ENCODE measurements around the gene TCL1A.

Gene TCL1A

GRCh38 chr14:95725685-95726336 lies 11.9 kb upstream of the TCL1A start:
- no peak for DNase-seq
- CTCF ChIA-PET: no interaction called here
- Mint-ChIP-seq H3K36me3 (no peaks in the 10 kb centered on the region), H3K9me3 (no peaks in the 10 kb centered on the region), H3K4me3 (no peak overlapping the region), H3K27ac (no peak overlapping the region), H3K4me1 (peaks cover 4% of the 10 kb centered on the region), H3K27me3 (peaks cover 15% of the 10 kb centered on the region)

GRCh38 chr14:95722525-95723190 lies 8.7 kb upstream of the TCL1A start:
- Mint-ChIP-seq H3K4me3 (no peak overlapping the region), H3K9me3 (no peaks in the 10 kb centered on the region), H3K36me3 (no peaks in the 10 kb centered on the region), H3K4me1 (no peaks in the 10 kb centered on the region), H3K27me3 (peaks cover 14% of the 10 kb centered on the region), H3K27ac (no peak overlapping the region)
- CTCF ChIA-PET: interaction anchor here (0.6 kb wide), 1 partner anchor 113 kb away, joined by 3 read pairs; no protein-coding TSS in a partner anchor
- DNase-seq: no peak

GRCh38 chr14:95712398-95712797 lies 1.5 kb downstream of the TCL1A start:
- no peaks in the 10 kb centered on the region for H3K9me3 Mint-ChIP-seq
- no peaks in the 10 kb centered on the region for H3K36me3 Mint-ChIP-seq
- no peak overlapping the region for H3K4me3 Mint-ChIP-seq
- CTCF ChIA-PET: no interaction called here
- H3K4me1 Mint-ChIP-seq: no peaks in the 10 kb centered on the region
- peaks cover 49% of the 10 kb centered on the region for H3K27me3 Mint-ChIP-seq
- DNase-seq: no peak
- H3K27ac Mint-ChIP-seq: no peak overlapping the region

- Mint-ChIP-seq H3K27ac (no peak overlapping the region), H3K4me1 (no peaks in the 10 kb centered on the region), H3K36me3 (no peaks in the 10 kb centered on the region), H3K4me3 (no peak overlapping the region), H3K9me3 (no peaks in the 10 kb centered on the region), H3K27me3 (peaks cover 49% of the 10 kb centered on the region)
- CTCF ChIA-PET: no interaction called here
- no peak for DNase-seq
These were observed 2.3 kb downstream of the TCL1A start for GRCh38 chr14:95711476-95712176.

GRCh38 chr14:95710106-95710505 lies 3.8 kb downstream of the TCL1A start:
- H3K27me3 Mint-ChIP-seq: peaks cover 44% of the 10 kb centered on the region

GRCh38 chr14:95707327-95707726 lies 6.6 kb downstream of the TCL1A start:
- H3K4me3 Mint-ChIP-seq: no peak overlapping the region
- peaks cover 23% of the 10 kb centered on the region for H3K27me3 Mint-ChIP-seq
- H3K36me3 Mint-ChIP-seq: no peaks in the 10 kb centered on the region
- no peaks in the 10 kb centered on the region for H3K4me1 Mint-ChIP-seq
- DNase-seq: no peak
- no peaks in the 10 kb centered on the region for H3K9me3 Mint-ChIP-seq
- CTCF ChIA-PET: no interaction called here
- no peak overlapping the region for H3K27ac Mint-ChIP-seq

More at GRCh38 chr14:95710106-95710505, 3.8 kb downstream of the TCL1A start:
- H3K36me3 Mint-ChIP-seq: no peaks in the 10 kb centered on the region
- no peak overlapping the region for H3K4me3 Mint-ChIP-seq
- CTCF ChIA-PET: no interaction called here
- H3K27ac Mint-ChIP-seq: no peak overlapping the region
- H3K4me1 Mint-ChIP-seq: no peaks in the 10 kb centered on the region
- H3K9me3 Mint-ChIP-seq: no peaks in the 10 kb centered on the region
- no peak for DNase-seq

GRCh38 chr14:95705518-95705917 lies 8.4 kb downstream of the TCL1A start:
- no peak for DNase-seq
- Mint-ChIP-seq H3K9me3 (no peaks in the 10 kb centered on the region), H3K4me1 (no peaks in the 10 kb centered on the region), H3K27ac (no peak overlapping the region), H3K36me3 (no peaks in the 10 kb centered on the region), H3K4me3 (no peak overlapping the region), H3K27me3 (peaks cover 11% of the 10 kb centered on the region)
- CTCF ChIA-PET: interaction anchor here (0.5 kb wide), 1 partner anchor 101 kb away, joined by 3 read pairs; no protein-coding TSS in a partner anchor

- CTCF ChIA-PET: no interaction called here
- H3K9me3 Mint-ChIP-seq: no peaks in the 10 kb centered on the region
- H3K27ac Mint-ChIP-seq: no peak overlapping the region
- DNase-seq: no peak
- no peaks in the 10 kb centered on the region for H3K4me1 Mint-ChIP-seq
- H3K27me3 Mint-ChIP-seq: no peaks in the 10 kb centered on the region
- H3K4me3 Mint-ChIP-seq: no peak overlapping the region
- H3K36me3 Mint-ChIP-seq: no peaks in the 10 kb centered on the region
These were observed 10.1 kb downstream of the TCL1A start for GRCh38 chr14:95703805-95704204.

GRCh38 chr14:95703341-95703740 lies 10.6 kb downstream of the TCL1A start:
- no peaks in the 10 kb centered on the region for H3K4me1 Mint-ChIP-seq
- CTCF ChIA-PET: no interaction called here

GRCh38 chr14:95701846-95702221 lies 12.1 kb downstream of the TCL1A start:
- Mint-ChIP-seq H3K27me3 (peaks cover 3% of the 10 kb centered on the region), H3K27ac (no peak overlapping the region), H3K9me3 (no peaks in the 10 kb centered on the region), H3K4me1 (no peaks in the 10 kb centered on the region), H3K4me3 (no peak overlapping the region), H3K36me3 (no peaks in the 10 kb centered on the region)
- DNase-seq: no peak
- CTCF ChIA-PET: no interaction called here

More at GRCh38 chr14:95703341-95703740, 10.6 kb downstream of the TCL1A start:
- Mint-ChIP-seq H3K9me3 (no peaks in the 10 kb centered on the region), H3K36me3 (no peaks in the 10 kb centered on the region), H3K27ac (no peak overlapping the region), H3K27me3 (no peaks in the 10 kb centered on the region), H3K4me3 (no peak overlapping the region)
- DNase-seq: no peak

GRCh38 chr14:95700221-95700976 lies 13.5 kb downstream of the TCL1A start:
- Mint-ChIP-seq H3K36me3 (no peaks in the 10 kb centered on the region), H3K9me3 (no peaks in the 10 kb centered on the region), H3K27me3 (peaks cover 3% of the 10 kb centered on the region), H3K27ac (no peak overlapping the region), H3K4me3 (no peak overlapping the region), H3K4me1 (no peaks in the 10 kb centered on the region)
- DNase-seq: no peak
- CTCF ChIA-PET: no interaction called here

GRCh38 chr14:95699412-95699811 lies 14.5 kb downstream of the TCL1A start:
- H3K27me3 Mint-ChIP-seq: peaks cover 3% of the 10 kb centered on the region
- H3K9me3 Mint-ChIP-seq: no peaks in the 10 kb centered on the region
- CTCF ChIA-PET: no interaction called here
- DNase-seq: no peak
- no peaks in the 10 kb centered on the region for H3K4me1 Mint-ChIP-seq
- no peaks in the 10 kb centered on the region for H3K36me3 Mint-ChIP-seq
- no peak overlapping the region for H3K27ac Mint-ChIP-seq
- H3K4me3 Mint-ChIP-seq: no peak overlapping the region

- H3K4me1 Mint-ChIP-seq: no peaks in the 10 kb centered on the region
- H3K27me3 Mint-ChIP-seq: peaks cover 3% of the 10 kb centered on the region
- H3K4me3 Mint-ChIP-seq: no peak overlapping the region
- H3K9me3 Mint-ChIP-seq: no peaks in the 10 kb centered on the region
- no peaks in the 10 kb centered on the region for H3K36me3 Mint-ChIP-seq
- DNase-seq: no peak
- no peak overlapping the region for H3K27ac Mint-ChIP-seq
- CTCF ChIA-PET: no interaction called here
These were observed 15.6 kb downstream of the TCL1A start for GRCh38 chr14:95698287-95698686.

GRCh38 chr14:95697764-95698163 lies 16.2 kb downstream of the TCL1A start:
- H3K27me3 Mint-ChIP-seq: peaks cover 5% of the 10 kb centered on the region
- CTCF ChIA-PET: no interaction called here
- no peaks in the 10 kb centered on the region for H3K36me3 Mint-ChIP-seq
- no peak overlapping the region for H3K4me3 Mint-ChIP-seq
- H3K27ac Mint-ChIP-seq: no peak overlapping the region
- no peak for DNase-seq
- H3K4me1 Mint-ChIP-seq: no peaks in the 10 kb centered on the region
- H3K9me3 Mint-ChIP-seq: no peaks in the 10 kb centered on the region
